ENCODE results near the gene OR10AD1. TPM values are rescaled to one million over a fixed set of nuclear protein-coding genes. Genes with fewer than 3 reads are reported as not detected.

The OR10AD1 gene
- total and polyA plus RNA-seq, 7 donors = not detected

DNA sequence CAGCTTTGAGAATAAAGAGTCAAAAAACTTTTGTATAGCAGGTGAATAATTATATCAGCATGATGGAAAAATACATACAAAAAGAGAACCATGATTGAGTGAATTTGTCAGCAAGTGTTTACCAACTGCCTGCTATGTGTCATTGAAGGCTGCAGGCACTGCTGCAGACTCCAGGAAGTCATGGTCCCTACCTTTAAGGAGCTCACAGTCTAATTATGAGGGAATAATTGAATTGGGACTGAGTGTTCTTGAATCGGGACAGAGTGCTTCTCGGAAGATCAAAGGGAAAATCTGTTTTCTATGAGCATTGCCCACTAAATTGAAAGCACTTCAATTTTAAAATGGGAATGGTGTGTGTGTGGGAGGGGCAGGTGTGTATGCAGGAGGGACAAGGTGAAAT lies 9.5 kb downstream of the OR10AD1 start:
- no peak overlapping the region for H3K4me3 ChIP-seq
- no peaks in the 10 kb centered on the region for H3K27me3 ChIP-seq
- no peak overlapping the region for H3K27ac ChIP-seq
- H3K36me3 ChIP-seq = no peaks in the 10 kb centered on the region
- TF ChIP-seq EP300 (IDR thresholded peaks at IDR 0.05) = no peak
- TF ChIP-seq, protein P1, sequence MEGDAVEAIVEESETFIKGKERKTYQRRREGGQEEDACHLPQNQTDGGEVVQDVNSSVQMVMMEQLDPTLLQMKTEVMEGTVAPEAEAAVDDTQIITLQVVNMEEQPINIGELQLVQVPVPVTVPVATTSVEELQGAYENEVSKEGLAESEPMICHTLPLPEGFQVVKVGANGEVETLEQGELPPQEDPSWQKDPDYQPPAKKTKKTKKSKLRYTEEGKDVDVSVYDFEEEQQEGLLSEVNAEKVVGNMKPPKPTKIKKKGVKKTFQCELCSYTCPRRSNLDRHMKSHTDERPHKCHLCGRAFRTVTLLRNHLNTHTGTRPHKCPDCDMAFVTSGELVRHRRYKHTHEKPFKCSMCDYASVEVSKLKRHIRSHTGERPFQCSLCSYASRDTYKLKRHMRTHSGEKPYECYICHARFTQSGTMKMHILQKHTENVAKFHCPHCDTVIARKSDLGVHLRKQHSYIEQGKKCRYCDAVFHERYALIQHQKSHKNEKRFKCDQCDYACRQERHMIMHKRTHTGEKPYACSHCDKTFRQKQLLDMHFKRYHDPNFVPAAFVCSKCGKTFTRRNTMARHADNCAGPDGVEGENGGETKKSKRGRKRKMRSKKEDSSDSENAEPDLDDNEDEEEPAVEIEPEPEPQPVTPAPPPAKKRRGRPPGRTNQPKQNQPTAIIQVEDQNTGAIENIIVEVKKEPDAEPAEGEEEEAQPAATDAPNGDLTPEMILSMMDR (IDR thresholded peaks at IDR 0.05) = no peak
- no peak for TF ChIP-seq POLR2A (IDR thresholded peaks at IDR 0.05)
- TF ChIP-seq POLR2AphosphoS5 (IDR thresholded peaks at IDR 0.05) = no peak
- DNase-seq = no peak
- WGBS, 2 donors = 19 to 72% methylated on average over 2 of the region's 2 CpGs
- intact Hi-C loops (cut with DNase I) = no loop called here
- H3K9me3 ChIP-seq = no peaks in the 10 kb centered on the region
- peaks cover 0 to 6% (median 3%) of the 10 kb centered on the region in 4 donors for H3K4me1 ChIP-seq

DNA sequence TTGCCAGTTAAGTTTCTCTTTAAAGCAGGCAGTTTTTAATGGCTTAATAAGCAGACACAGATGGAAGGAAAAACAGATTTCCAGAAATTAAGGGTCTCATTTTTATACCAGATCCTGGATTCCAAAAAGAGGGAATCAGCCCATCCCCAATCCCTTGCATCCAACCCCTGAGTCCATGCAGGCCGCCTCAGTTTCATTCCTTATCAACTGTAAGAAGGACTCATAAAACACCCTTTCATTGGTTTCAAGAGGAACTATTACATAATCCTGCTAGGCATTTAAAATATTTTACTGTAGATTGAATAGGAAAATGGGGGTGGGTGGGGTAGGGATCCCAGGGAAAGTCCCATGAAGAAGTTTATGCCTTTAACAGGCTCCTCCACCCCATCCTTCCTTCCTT lies 10.2 kb downstream of the OR10AD1 start:
- 42 to 68% methylated on average over 1 of the region's 1 CpG for WGBS, 2 donors
- H3K9me3 ChIP-seq = no peaks in the 10 kb centered on the region
- no peak overlapping the region for H3K4me3 ChIP-seq
- no peak overlapping the region for H3K27ac ChIP-seq
- H3K36me3 ChIP-seq = no peaks in the 10 kb centered on the region
- TF ChIP-seq POLR2A (IDR thresholded peaks at IDR 0.05) = no peak
- TF ChIP-seq EP300 (IDR thresholded peaks at IDR 0.05) = no peak
- no peak for TF ChIP-seq POLR2AphosphoS5 (IDR thresholded peaks at IDR 0.05)
- TF ChIP-seq, protein P1 (IDR thresholded peaks at IDR 0.05) = no peak
- intact Hi-C loops (cut with DNase I) = no loop called here
- H3K4me1 ChIP-seq = peaks cover 0 to 6% (median 3%) of the 10 kb centered on the region in 4 donors
- no peaks in the 10 kb centered on the region for H3K27me3 ChIP-seq
- DNase-seq = no peak

- Histone ChIP-seq H3K4me1 (no peaks in the 10 kb centered on the region), H3K4me3 (no peak overlapping the region), H3K27me3 (no peaks in the 10 kb centered on the region), H3K36me3 (no peaks in the 10 kb centered on the region), H3K9me3 (no peaks in the 10 kb centered on the region), H3K27ac (no peak overlapping the region)
- intact Hi-C loops (cut with DNase I) = no loop called here
- no peak for TF ChIP-seq POLR2AphosphoS5 (IDR thresholded peaks at IDR 0.05)
- TF ChIP-seq, protein P1 (IDR thresholded peaks at IDR 0.05) = no peak
- no peak for TF ChIP-seq EP300 (IDR thresholded peaks at IDR 0.05)
- no peak for TF ChIP-seq POLR2A (IDR thresholded peaks at IDR 0.05)
- no peak for DNase-seq
Measured at GRCh38 chr12:48191096-48191495, 12.0 kb downstream of the OR10AD1 start.

GRCh38 chr12:48189331-48190125 lies 13.6 kb downstream of the OR10AD1 start:
- Histone ChIP-seq H3K27ac (no peak overlapping the region), H3K4me3 (no peak overlapping the region), H3K27me3 (peaks cover 3 to 9% (median 5%) of the 10 kb centered on the region in 3 donors), H3K36me3 (no peaks in the 10 kb centered on the region), H3K9me3 (no peaks in the 10 kb centered on the region), H3K4me1 (peaks cover 0 to 5% (median 2%) of the 10 kb centered on the region in 4 donors)
- peak; percentile 80 for DNase-seq
- 21 to 45% methylated on average over 6 of the region's 6 CpGs for WGBS, 2 donors
- intact Hi-C loops (cut with DNase I) = no loop called here
- TF ChIP-seq, protein P1 (IDR thresholded peaks at IDR 0.05) = peak; percentile 60 to 92 (median 76)
- TF ChIP-seq EP300 (IDR thresholded peaks at IDR 0.05) = no peak
